SK-N-MC (cell line): Measurements from ENCODE around the gene TXN2.

ENCODE experiments used
- EZH2 ChIP-seq: fragments of 200-600 bp; sonication (generic); IDR thresholded peaks from one replicate; pipeline ENCODE4 v1.6.1; 2017; ENCODE audit warnings: antibody characterized with exemption
- FOXP2 ChIP-seq: optimal IDR thresholded peaks from 2 replicates; pipeline ENCODE3; 2011; ENCODE audit warnings: mild to moderate bottlenecking, moderate library complexity; ENCODE audit not compliant: insufficient read depth; ENCODE audit errors: extremely low read length, control extremely low read depth
- POLR2AphosphoS5 ChIP-seq: IDR thresholded peaks from 2 replicates; pipeline ENCODE4 v1.6.1; 2012; ENCODE audit warnings: mild to moderate bottlenecking, low read depth, low read length, borderline replicate concordance

DNA sequence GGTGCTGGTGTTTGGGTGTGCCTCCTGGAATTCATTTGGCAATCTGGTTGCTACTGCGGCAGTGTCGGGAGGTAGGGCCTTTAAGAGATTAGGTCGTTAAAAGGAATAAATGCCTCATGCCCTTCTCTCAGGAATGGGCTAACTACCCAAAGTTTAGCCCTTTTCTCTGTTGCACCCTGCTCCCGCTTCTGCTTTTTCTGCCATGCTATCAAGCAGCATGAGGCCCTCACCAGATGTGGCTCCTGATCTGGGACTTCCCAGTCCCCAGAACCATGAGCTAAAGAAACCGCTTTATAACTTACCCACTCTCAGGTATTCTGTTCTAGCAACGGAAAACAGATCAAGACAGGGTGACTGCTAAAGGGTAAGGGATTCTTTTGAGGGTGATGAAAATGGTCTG, 41.2 kb upstream of the TXN2 start:
- TF ChIP-seq POLR2AphosphoS5 (no peak), EZH2 (no peak), FOXP2 (no peak)
